Measurements from ENCODE around the gene CTAG2. TPM values are rescaled to one million over a fixed set of nuclear protein-coding genes. Genes with fewer than 3 reads are reported as not detected.
"Not testable (repeated sequence)": the region's sequence is repeated elsewhere in the genome, so short reads cannot be mapped to it uniquely, and the experiment has no call there.

Gene CTAG2
- total RNA-seq, 2 experiments from 2014 or later: not detected

DNA sequence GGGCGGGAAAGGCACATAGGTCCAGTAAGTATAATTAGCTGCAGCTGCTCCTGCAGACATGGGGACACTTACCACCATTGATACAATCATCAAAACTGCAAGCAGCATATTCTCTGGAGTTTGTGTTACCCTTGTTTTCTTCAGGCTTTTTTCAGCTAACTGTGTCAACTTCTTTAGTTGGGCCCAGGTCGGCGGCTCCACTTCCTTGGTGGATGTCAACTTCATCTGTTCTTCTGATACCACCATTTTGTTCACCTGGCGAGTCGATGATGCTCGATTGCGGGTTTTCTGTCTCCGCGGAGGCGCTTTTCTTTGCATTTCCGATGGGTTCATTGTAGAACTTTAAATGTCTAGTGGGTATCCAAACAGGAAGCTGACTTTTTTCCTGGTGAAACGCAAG is 42.2 kb downstream of the CTAG2 start:
- H3K4me3 Mint-ChIP-seq; H3K9me3 Mint-ChIP-seq; H3K4me1 Mint-ChIP-seq (ENCODE audit: low read depth); POLR2A ChIA-PET; DNase-seq; H3K9me3 ChIP-seq (ENCODE audit: control insufficient read depth in 1 of 2, insufficient read depth in 1 of 2, low read length in 2 of 2); H3K4me3 ChIP-seq (ENCODE audit: low read length); H3K4me1 ChIP-seq (ENCODE audit: insufficient read depth, low read length); CTCF ChIA-PET; ATAC-seq (ENCODE audit: poor library complexity); H3K27me3 ChIP-seq (ENCODE audit: control insufficient read depth in 1 of 2, insufficient read depth in 2 of 2, low read length in 2 of 2); H3K36me3 ChIP-seq (ENCODE audit: insufficient read depth, low read length); H3K27me3 Mint-ChIP-seq; H3K27ac Mint-ChIP-seq; H3K36me3 Mint-ChIP-seq (ENCODE audit: low read depth); H3K27ac ChIP-seq (ENCODE audit: low read depth in 1 of 2, low read length in 2 of 2); intact Hi-C loops (cut with DNase I, micrococcal nuclease): not testable (repeated sequence)

DNA sequence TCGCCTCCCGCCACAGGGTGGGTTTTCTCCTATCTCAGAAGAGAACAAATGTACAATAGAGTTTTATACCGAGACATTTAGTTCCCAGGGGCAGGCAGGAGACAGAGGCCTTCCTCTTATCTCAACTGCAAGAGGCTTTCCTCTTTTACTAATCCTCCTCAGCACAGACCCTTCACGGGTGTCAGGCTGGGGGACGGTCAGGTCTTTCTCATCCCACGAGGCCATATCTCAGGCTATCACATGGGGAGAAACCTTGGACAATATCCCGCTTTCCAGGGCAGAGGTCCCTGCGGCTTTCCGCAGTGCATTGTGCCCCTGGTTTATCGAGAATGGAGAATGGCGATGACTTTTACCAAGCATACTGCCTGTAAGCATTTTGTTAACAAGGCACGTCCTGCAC is 44.6 kb downstream of the CTAG2 start:
- H3K27me3 ChIP-seq (ENCODE audit: control insufficient read depth in 1 of 2, insufficient read depth in 2 of 2, low read length in 2 of 2); ATAC-seq (ENCODE audit: poor library complexity); H3K4me3 ChIP-seq (ENCODE audit: low read length); H3K27me3 Mint-ChIP-seq; DNase-seq; H3K27ac Mint-ChIP-seq; CTCF ChIA-PET; POLR2A ChIA-PET; intact Hi-C loops (cut with DNase I, micrococcal nuclease); H3K4me3 Mint-ChIP-seq; H3K4me1 ChIP-seq (ENCODE audit: insufficient read depth, low read length); H3K4me1 Mint-ChIP-seq (ENCODE audit: low read depth); H3K9me3 Mint-ChIP-seq; H3K27ac ChIP-seq (ENCODE audit: low read depth in 1 of 2, low read length in 2 of 2); H3K9me3 ChIP-seq (ENCODE audit: control insufficient read depth in 1 of 2, insufficient read depth in 1 of 2, low read length in 2 of 2); H3K36me3 ChIP-seq (ENCODE audit: insufficient read depth, low read length); H3K36me3 Mint-ChIP-seq (ENCODE audit: low read depth): not testable (repeated sequence)

DNA sequence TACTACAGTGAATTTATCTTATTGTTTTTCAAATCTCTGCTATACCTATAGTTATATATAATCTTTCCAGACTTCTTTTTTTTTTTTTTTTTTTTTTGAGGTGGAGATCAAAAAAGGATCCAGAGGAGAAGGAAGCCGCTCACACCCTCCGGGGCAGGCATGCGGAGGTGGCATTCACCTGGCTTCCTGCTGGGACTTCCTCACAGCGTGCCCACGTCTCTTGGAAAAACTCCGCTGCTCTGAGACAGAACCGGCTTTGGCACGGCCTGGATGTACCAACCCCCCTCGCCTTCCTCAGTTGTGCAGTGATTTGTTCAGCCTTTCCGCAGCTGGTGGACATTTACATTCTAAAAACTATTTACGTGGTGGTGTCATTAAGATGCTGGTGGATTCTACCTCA is 45.4 kb downstream of the CTAG2 start:
- intact Hi-C loops (cut with DNase I, micrococcal nuclease); H3K36me3 Mint-ChIP-seq (ENCODE audit: low read depth); H3K27ac ChIP-seq (ENCODE audit: low read depth in 1 of 2, low read length in 2 of 2); H3K4me1 Mint-ChIP-seq (ENCODE audit: low read depth); H3K27me3 Mint-ChIP-seq; POLR2A ChIA-PET; H3K4me1 ChIP-seq (ENCODE audit: insufficient read depth, low read length); H3K4me3 ChIP-seq (ENCODE audit: low read length); H3K9me3 ChIP-seq (ENCODE audit: control insufficient read depth in 1 of 2, insufficient read depth in 1 of 2, low read length in 2 of 2); DNase-seq; H3K4me3 Mint-ChIP-seq; H3K36me3 ChIP-seq (ENCODE audit: insufficient read depth, low read length); H3K9me3 Mint-ChIP-seq; H3K27me3 ChIP-seq (ENCODE audit: control insufficient read depth in 1 of 2, insufficient read depth in 2 of 2, low read length in 2 of 2); CTCF ChIA-PET; ATAC-seq (ENCODE audit: poor library complexity); H3K27ac Mint-ChIP-seq: not testable (repeated sequence)

DNA sequence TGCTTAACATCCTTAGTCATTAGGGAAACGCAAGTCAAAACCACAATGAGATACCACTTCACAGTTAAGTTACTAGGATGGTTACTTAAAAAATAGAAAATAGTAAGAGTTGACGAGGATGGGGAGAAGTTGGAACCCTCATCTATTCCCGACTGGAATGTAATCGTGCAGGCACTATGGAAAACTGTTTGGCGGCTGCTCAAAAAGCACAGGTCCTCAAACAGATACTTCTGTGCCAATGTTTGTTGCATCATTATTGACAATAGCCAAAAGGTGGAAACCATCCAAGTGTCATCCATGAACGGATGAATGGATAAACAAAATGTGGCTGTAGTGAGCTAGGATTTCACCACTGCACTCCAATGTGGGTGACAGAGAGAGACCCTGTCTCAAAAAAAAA is 46.0 kb downstream of the CTAG2 start:
- H3K36me3 ChIP-seq (ENCODE audit: insufficient read depth, low read length): no peaks in the 10 kb centered on the region
- ATAC-seq (ENCODE audit: poor library complexity) (no peak), DNase-seq (no peak)
- intact Hi-C loops (cut with DNase I, micrococcal nuclease): no loop called here
- TF ChIP-seq, protein P1, sequence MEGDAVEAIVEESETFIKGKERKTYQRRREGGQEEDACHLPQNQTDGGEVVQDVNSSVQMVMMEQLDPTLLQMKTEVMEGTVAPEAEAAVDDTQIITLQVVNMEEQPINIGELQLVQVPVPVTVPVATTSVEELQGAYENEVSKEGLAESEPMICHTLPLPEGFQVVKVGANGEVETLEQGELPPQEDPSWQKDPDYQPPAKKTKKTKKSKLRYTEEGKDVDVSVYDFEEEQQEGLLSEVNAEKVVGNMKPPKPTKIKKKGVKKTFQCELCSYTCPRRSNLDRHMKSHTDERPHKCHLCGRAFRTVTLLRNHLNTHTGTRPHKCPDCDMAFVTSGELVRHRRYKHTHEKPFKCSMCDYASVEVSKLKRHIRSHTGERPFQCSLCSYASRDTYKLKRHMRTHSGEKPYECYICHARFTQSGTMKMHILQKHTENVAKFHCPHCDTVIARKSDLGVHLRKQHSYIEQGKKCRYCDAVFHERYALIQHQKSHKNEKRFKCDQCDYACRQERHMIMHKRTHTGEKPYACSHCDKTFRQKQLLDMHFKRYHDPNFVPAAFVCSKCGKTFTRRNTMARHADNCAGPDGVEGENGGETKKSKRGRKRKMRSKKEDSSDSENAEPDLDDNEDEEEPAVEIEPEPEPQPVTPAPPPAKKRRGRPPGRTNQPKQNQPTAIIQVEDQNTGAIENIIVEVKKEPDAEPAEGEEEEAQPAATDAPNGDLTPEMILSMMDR (IDR thresholded peaks at IDR 0.05): no peak
- no peaks in the 10 kb centered on the region for H3K27me3 ChIP-seq (ENCODE audit: control insufficient read depth in 1 of 2, insufficient read depth in 2 of 2, low read length in 2 of 2)
- CTCF ChIA-PET: no interaction called here
- Mint-ChIP-seq H3K36me3 (ENCODE audit: low read depth) (no peaks in the 10 kb centered on the region), H3K9me3 (no peaks in the 10 kb centered on the region), H3K4me1 (ENCODE audit: low read depth) (peaks cover 5% of the 10 kb centered on the region), H3K4me3 (no peak overlapping the region), H3K27me3 (no peaks in the 10 kb centered on the region), H3K27ac (no peak overlapping the region)
- POLR2A ChIA-PET: no interaction called here
- no peak overlapping the region for H3K27ac ChIP-seq (ENCODE audit: low read depth in 1 of 2, low read length in 2 of 2)
- H3K9me3 ChIP-seq (ENCODE audit: control insufficient read depth in 1 of 2, insufficient read depth in 1 of 2, low read length in 2 of 2): no peaks in the 10 kb centered on the region
- H3K4me3 ChIP-seq (ENCODE audit: low read length): no peak overlapping the region
- no peaks in the 10 kb centered on the region for H3K4me1 ChIP-seq (ENCODE audit: insufficient read depth, low read length)

DNA sequence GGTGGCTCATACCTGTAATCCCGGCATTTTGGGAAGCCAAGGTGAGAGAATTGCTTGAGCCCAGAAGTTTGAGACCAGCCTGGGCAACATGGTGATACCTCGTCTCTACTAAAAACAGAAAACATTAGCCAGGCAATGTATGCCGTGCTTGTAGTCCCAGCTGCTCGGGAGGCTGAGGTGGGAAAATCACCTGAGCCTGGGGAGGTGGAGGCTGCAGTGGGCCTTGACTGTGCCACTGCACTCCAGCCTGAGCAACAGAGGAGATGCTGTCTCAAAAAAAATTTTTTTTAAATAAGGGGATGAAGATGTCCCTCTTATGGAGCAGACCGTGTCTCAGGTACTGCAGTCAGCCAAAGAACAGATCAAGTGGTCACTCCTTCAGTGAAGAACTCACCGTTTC is 47.8 kb downstream of the CTAG2 start:
- no peak overlapping the region for H3K4me3 Mint-ChIP-seq
- TF ChIP-seq, protein P1 (IDR thresholded peaks at IDR 0.05): no peak
- ChIA-PET CTCF (no interaction called here), POLR2A (no interaction called here)
- H3K27ac Mint-ChIP-seq: no peak overlapping the region
- H3K4me1 ChIP-seq (ENCODE audit: insufficient read depth, low read length): no peaks in the 10 kb centered on the region
- H3K9me3 Mint-ChIP-seq: no peaks in the 10 kb centered on the region
- intact Hi-C loops (cut with DNase I, micrococcal nuclease): no loop called here
- DNase-seq (no peak), ATAC-seq (ENCODE audit: poor library complexity) (no peak)
- H3K27me3 ChIP-seq (ENCODE audit: control insufficient read depth in 1 of 2, insufficient read depth in 2 of 2, low read length in 2 of 2): no peaks in the 10 kb centered on the region
- H3K36me3 Mint-ChIP-seq (ENCODE audit: low read depth): no peaks in the 10 kb centered on the region
- H3K27me3 Mint-ChIP-seq: no peaks in the 10 kb centered on the region
- H3K36me3 ChIP-seq (ENCODE audit: insufficient read depth, low read length): no peaks in the 10 kb centered on the region
- no peaks in the 10 kb centered on the region for H3K9me3 ChIP-seq (ENCODE audit: control insufficient read depth in 1 of 2, insufficient read depth in 1 of 2, low read length in 2 of 2)
- peaks cover 5% of the 10 kb centered on the region for H3K4me1 Mint-ChIP-seq (ENCODE audit: low read depth)
- H3K4me3 ChIP-seq (ENCODE audit: low read length): no peak overlapping the region
- no peak overlapping the region for H3K27ac ChIP-seq (ENCODE audit: low read depth in 1 of 2, low read length in 2 of 2)
